Measurements from ENCODE around the gene TGM3. TPM values are rescaled to one million over a fixed set of nuclear protein-coding genes. Genes with fewer than 3 reads are reported as not detected.

The TGM3 gene
- total RNA-seq, 1 experiment from 2014 or later = not detected

DNA sequence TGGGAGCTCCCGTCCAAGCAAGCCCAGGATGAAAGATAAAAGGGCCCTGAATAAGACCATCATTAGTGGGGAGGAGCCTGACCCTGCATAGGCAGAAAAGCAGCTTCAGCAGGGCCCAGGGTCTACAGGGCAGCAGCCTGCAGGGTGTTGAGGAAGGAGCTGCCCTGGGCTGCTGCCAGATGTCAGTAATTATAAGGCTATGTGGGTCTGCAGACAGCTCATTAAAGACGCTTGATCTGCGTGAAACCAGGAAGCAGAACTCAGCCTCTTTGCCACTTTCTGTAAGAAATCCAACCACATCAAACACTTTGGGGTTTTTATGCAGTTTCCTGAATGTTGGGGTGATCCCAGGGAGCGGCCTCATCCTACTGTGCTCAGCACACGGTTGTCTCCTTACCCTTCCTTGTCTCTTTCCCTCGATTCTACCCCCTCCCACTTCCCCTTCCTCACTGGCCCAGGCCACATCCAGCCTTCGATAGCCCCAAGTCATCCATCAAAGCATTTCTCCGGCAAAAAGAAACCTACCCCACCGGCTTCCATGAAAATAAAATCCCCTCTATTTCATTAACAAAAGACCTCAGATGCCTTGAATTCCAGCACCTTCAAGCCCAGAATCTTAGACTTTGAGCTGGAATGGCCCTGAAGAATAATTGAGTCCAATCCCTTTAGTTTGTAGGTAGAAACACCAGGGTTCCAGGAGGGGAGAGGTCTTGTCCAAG is 83.9 kb downstream of the TGM3 start:
- peak; percentile 45 for DNase-seq (ENCODE audit: low read depth)

DNA sequence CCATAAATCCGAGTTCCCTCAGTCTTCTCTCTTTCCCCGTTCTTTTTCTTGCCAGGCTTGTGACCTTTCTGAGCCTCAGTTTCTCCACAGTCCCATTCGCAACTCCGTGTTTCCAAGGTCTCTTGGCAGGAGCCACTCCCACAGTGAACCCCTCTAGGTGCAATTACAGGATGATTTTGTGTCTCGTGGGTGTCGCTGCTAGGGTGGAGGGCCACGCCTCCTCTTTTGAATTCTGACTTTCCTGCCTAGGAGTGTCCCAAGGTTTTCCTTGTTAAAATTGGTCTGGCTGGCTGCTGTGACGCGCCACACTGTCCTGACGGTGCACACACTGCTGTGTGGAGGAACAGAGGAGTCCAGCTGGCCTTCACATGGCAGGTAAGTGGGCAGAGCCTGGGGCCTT is 84.8 kb downstream of the TGM3 start, which contains the start of gene TGM6:
TGM6 (plus strand) TSS at position 301 of the 400 bp plus-strand sequence; CDS start at position 369, 68 bp downstream.
- DNase-seq (ENCODE audit: low read depth) = no peak

DNA sequence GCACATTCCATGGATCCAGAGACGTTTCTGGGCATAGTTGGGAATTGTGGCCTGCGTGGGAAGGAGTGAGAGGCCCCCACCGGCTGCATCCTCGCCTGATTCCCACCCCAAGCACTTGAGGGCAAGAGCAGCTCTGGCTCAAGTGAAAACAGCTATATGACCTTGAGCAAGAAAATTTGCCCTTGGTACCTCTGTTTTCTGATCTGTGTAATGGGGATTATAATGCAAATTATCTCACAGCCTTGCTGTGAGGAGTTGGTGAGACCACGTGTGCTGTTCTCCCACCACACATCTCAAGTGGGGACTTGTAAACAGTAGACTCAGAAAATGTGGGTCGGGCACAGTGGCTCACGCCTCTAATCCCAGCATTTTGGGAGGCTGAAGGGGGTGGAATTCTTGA is 85.5 kb downstream of the TGM3 start:
- no peak for DNase-seq (ENCODE audit: low read depth)

DNA sequence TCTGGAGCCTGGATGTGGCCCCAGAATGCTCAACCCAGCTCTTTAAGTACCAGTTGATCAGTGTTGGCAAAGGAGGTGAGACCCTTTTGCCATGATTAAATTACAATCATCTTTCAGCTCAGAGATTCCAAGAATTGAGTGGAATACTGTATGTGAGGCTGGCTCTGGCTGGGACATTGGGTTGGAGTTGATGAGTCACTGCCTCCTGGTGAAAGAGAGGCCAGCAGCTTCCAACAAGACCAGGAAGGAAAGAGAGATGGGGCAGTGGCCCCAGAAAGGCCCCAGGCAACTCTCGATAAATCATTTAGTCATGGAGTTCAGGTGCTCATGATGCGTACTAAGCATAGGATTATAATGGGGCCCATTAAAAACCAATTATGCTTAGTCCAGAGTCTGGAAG is 87.0 kb downstream of the TGM3 start:
- peak; percentile 93 for DNase-seq (ENCODE audit: low read depth)

DNA sequence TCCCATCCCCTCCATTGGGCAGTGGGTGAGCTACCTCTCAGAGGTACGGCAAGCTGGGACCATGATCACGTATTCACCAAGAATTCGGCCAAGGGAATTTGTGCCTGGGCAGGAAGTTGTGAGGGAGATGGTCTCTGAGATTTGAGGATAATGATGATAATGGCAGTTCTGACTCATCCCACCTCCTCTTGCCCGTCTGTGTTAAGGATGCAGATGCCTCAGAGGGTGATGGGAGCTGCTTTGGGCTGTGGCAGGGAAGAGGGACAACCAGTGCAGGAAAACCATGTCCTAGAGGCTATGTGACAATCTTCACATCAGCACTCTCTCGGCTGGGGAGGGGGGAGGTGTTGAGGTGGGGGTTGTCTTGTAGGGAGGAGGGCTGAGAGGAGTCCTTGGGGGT is 89.2 kb downstream of the TGM3 start:
- DNase-seq (ENCODE audit: low read depth) = peak; percentile 87

DNA sequence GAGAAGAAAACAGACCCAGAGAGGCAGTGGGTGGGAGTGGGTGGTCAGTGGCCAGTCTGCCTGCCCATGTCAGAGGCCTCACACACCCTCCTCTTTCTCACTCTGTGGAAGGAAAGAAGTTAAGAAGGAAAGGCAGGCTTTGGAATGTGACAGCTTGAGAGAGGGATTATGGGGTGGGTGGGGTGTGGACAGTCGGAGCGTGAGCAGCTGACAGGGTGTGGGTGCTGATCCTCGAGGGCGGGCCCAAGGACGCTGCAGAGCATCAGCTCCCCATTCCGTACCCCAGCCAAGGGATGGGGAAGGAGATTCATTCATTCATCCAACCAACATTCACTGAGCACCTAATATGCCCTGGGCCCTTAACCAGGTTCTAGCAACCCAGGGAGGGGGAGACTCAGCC is 89.7 kb downstream of the TGM3 start:
- DNase-seq (ENCODE audit: low read depth) = no peak

DNA sequence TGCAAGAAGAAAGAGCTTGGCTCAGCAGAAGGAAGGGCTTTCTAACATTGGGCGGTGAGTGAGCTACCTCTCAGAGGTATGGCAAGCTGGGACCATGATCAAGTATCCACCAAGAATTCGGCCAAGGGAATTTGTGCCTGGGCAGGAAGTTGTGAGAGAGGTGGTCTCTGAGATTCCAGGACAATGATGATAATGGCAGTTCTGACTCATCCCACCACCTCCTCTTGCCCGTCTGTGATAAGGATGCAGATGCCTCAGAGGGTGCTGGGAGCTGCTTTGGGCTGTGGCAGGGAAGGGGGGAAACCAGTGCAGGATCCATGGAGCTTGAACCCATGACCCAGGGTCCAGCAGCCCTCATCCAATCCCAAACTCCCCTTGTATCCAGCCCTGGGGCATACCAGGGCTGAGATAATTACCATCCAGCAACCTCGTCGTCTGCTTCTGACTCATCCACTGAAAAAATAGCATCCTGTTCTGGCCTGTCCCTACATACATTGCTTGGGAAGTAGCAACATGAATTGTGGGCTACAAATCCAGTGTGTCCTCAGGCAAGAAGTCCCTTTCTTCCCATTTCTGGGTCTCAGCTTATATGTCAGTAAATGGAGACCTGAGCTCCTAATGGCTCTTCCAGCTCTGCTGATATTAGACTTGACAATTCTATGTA is 90.8 kb downstream of the TGM3 start:
- DNase-seq (ENCODE audit: low read depth) = peak; percentile 95

DNA sequence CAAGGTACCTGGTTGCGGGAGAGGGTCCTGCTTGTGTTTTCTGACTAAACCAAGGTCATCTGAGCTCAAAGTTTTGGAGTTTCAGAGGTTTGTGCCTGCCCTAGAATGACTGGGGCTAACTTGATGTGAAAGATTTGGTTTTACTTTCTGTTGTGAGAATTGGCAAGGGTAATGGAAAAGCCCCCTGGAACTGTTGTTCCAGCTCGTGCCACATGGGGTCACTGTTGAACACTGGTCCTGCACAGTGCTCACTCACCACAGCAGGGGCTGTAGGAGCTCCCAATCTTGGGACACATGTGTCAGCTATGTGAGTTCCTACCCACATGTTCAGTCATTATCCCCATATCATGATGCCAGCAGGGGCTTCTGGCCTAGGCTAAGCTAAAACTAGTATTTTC is 91.4 kb downstream of the TGM3 start:
- DNase-seq (ENCODE audit: low read depth) = peak; percentile 79

DNA sequence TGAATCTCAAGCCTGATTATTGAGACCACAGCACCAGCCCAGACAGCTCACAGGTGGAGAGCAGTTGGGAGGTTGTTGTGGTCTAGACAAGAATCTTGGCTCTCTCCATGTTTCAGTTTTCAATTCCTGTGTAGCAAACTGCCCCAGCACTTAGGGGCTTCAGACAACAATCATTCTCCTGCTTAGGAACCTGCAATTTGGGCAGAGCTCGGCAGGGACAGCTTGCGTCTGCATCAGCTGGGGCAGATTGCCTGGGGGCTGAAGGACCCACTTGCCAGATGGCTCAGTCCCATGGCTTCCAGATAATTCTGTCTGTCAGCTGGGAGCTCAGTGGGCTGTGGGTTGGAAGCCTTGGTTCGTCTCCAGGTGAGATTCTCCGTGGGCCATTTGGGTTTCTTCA is 91.8 kb downstream of the TGM3 start:
- DNase-seq (ENCODE audit: low read depth) = no peak

Other genes starting within 250 kb of the TGM3 start
- gene STK35, start 194.2 kb upstream of the TGM3 start, total RNA-seq (2014; rRNA removed; shearing (Covaris generic)) = 19.5 and 33.4 TPM in 2 replicates
- not detected in 2 replicates for gene TGM6, start 84.9 kb downstream of the TGM3 start, total RNA-seq (2014; rRNA removed; shearing (Covaris generic))
- gene SNRPB, start 174.8 kb downstream of the TGM3 start, total RNA-seq (2014; rRNA removed; shearing (Covaris generic)) = 850 and 1,048 TPM in 2 replicates
- 10.1 and 16.4 TPM in 2 replicates for gene ZNF343, start 212.9 kb downstream of the TGM3 start, total RNA-seq (2014; rRNA removed; shearing (Covaris generic))
- gene TMC2, start 240.6 kb downstream of the TGM3 start, total RNA-seq (2014; rRNA removed; shearing (Covaris generic)) = not detected in 2 replicates

Data from M059J (cell line).